GM21786 (cell line): Measurements from ENCODE around the gene DGKD.
"Not testable (repeated sequence)": the region's sequence is repeated elsewhere in the genome, so short reads cannot be mapped to it uniquely, and the experiment has no call there.

Source experiments
- ATAC-seq: cut with Tn5 transposase; IDR thresholded peaks from one replicate; pipeline ENCODE4 v1.9.1; 2021; ENCODE audit not compliant: unreplicated experiment

Gene DGKD

DNA sequence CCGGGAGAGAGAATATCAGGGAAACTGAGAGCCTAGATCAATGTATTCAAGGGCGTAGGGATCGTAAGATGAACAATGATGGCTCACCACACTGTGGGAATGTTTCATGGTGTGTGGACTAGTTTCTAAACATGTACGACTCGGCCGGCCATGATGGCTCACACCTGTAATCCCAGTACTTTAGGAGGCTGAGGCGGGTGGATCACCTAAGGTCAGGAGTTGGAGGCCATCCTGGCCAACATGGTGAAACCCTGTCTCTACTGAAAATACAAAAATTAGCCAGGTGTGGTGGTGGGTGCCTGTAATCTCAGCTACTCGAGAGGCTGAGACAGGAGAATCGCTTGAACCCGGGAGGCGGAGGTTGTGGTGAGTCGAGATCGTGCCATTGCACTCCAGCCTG is 18.2 kb upstream of the DGKD start:
- ATAC-seq: not testable (repeated sequence)

DNA sequence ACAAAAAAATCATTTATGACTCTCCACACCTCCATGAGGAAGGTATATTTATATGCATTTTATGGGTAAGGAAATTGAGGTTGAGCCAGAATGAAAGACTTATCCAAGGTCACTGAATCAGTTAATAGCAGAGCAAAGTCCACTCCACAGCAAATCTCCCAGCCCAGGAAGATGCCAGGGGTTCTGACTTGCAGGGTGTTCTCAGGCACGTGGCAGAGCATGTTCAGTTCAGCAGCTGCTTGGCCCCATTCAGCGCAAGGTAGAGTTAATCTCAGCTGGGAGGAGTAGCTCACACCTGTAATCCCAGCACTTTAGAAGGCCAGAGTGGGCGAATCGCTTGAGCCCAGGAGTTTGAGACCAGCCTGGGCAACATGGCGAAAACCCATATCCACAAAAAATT is 17.8 kb upstream of the DGKD start:
- ATAC-seq: no peak

DNA sequence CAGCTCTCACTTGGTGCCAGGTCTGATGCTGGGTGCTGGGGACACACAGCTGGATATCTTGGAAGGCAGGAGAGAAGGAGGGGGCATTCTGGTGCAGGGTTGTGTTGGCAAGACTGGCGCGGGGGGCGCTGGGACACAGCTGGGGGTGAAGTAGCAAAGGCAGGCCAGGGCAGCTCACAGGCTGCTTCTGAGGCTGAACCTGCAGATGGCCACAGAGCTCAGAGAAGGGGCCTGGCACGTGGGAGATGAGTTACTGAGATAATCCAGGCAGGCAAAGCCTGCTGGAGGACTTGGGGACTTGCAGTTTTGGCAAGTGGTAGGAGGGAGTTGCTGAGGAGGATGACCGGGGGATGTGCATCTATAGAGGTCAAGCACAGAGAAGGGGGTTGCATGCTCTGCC is 16.2 kb upstream of the DGKD start:
- ATAC-seq: no peak

DNA sequence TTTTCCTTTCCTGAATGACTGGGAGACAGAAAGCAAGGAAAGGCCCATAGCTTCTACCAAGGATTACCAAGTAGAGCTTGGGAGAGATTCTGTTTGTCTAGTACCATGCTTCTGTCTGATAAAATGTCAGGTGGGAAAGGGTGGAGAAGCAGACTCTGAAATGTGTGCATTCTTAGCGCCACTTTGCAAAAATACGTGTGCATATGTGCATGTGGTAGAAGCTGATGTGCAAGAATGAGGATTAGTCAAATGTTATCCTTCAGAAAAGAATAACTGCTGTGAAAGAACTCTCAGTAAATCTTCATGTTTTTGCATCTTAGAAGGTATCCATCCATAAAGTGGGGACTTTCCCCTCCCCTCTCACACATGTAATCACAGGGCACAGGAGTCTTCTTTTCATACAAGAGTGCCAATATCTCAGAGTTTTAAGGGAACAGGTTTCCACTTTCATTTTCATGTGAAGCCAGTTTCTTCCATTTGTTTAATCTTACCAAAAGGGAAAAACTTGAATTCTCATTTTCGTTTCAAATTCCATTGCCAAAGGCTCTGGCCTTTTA is 15.4 kb upstream of the DGKD start:
- ATAC-seq: no peak

DNA sequence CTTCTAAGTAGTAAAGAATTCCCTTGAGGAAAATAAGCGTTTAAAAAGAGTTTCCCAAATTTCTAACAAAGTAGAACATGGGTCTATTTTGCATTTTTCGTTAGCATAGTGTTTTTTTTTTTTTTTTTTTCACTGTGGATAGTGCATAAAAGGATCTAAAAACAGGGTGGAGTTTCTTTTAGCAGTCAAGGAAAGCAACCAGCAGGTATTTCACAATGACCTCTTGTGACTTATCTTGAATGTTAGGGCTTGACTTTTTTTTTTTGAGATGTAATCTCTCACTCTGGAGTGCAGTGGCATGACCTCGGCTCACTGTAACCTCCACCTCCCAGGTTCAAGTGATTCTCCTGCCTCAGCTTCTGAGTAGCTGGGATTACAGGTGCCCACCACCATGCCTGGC is 14.9 kb upstream of the DGKD start:
- no peak for ATAC-seq

DNA sequence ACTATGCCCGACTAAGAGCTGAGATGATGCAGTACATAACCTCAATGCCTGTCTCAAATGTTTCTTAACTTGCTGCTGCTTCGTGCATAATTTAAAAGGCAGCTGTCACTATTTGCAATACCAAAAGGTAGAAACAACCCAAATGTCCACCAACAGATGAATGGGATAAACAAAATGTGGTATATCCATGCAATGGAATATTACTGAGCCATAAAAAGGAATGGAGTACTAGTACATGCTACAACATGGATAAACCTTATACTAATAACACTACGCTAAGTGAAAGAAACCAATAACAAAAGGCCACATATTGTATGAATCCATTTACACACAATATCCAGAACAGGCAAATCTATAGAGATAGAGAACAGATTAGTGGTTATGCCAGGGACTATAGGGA is 13.0 kb upstream of the DGKD start:
- no peak for ATAC-seq

DNA sequence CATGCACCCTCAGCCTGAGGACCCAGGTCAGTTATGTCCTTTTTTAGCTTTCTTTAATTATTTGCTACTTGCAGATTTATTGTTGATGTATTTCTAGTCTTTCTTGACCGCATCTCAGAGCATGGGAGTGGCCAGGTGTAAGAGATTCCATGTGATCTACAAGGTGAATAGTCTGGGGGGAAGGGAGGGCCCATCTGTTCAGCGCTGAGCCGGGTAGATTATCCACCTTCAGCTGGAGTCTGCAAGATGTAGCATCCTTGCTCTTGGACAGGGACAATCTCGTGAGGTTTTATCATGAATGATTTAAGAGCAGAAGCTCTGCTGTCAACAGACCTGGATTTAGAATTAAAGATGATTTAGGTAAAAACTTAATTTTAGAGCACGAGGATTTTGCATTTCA is 12.0 kb upstream of the DGKD start:
- ATAC-seq: no peak

DNA sequence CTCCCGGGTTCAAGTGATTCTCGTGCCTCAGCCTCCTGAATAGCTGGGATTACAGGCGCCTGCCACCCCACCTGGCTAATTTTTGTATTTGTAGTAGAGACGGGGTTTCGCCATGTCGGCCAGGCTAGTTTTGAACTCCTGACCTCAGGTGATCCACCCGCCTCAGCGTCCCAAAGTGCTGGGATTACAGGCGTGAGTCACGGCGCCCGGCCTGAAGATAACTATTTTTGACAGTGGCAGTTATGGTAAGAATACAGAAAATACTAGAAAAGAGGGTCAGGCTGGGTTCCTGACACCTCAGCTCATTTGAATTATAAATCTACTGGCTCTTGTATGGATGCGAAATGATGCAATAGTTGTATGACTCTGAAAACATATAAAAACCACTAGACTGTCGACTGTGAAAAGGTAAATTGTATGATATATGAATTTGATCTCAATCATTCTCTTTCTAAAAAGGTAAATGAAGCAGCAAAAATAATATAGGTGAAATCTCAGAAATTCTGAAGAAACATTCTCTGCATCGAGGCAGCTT is 11.1 kb upstream of the DGKD start:
- no peak for ATAC-seq

DNA sequence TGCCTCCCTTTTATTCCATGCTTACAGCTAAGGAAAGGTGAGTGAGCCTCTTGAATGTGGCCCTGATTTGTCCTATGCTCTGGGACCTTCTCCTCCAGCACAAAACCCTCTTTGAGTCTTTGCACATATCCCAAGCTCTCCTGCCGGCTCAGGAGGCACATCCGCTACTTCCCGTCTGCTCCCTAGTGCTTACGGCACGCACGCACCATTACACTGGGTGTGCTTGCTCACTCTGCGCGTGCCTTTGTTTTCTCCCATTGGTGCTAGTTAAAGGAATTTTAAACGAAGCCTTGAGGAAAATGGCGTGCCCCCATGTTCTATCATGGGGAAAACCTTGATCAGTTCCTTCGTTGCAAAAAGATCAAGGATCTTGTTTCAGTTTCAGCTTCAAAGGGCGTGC is 7.9 kb upstream of the DGKD start:
- ATAC-seq: no peak

DNA sequence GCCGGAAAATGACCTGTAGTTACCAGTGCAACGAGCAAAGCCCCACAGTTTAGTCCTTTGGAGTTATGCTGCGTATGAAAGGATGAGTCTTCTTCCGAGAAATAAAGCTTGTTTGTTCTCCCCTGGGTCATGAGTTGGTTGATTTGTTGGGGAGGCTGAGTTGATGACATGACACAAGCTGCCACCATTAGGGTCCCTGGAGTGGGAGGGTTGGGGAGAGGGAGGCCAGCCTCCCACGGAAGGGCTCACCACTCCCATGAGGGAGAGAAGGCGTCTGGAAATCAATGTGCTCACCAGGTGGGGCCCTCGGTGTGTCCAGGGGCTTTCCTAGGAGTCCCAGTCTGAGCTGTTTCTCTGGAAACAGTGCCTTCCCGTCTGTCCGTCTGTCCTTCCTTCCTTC is 7.4 kb upstream of the DGKD start:
- no peak for ATAC-seq

DNA sequence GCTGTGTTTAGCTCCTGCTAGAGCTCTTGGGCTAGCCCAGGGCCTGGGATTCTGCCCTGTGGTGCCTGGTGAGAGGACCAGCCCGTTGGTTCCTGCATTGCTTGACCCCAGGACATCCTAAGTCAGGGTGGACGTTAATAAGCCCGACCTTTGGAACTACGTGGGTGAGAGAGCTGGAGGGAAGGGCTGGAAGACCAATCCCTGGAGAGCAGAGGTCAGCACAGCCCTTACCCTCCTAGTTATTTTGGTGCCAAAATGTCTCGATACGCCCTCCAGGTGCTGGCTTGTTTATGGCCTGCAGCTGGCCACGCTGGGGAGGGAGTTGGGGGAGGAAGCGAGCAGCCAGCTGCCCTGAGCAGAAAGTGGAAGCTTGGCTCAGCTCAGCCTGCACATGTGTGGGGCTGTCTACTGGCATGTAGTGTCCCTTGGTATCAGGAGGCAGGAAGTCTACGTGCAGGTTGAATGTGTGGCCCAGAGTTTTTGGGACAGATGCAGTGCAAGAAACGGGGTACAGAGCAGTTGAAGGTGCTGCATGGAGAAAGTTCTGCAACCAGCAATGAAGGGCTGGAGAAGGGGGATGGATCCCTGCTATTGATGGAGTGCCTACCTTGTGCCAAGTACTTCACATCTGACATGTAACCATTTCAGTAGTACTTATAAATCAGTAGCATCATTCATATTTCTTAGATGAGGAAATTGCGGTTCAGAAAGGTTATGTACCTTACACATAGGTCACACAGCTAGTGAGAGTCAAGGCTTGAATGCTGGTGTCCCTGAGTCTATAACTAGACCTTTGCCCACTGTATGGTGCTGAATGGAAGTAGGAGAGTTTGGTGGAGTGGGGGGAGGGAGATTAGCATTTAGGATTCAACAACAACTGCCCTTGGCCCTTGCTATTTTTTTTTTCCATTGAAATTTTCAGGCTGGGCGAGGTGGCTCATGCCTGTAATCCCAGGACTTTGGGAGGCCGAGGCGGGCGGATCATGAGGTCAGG is 5.0 kb upstream of the DGKD start:
- peak; percentile 67 for ATAC-seq

DNA sequence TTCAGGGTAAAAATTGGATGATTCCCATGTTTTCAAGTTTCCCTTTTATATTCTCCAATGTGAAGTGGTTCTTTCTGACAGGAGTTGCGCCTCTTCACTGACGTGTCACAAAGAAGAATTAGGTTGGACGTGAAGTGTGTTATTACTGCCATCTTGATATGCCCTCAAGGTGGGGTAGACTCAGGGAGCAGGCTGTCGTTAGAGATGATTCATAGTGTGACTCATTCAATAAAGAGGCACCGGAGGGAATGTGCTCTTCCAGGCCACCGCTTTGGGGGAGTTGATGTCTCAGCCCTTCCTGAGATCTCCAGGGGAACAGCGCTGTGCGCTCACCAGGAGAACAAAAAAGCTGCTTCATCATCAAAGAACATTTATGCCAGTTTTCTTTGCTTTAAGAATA is 3.6 kb upstream of the DGKD start:
- ATAC-seq: no peak

DNA sequence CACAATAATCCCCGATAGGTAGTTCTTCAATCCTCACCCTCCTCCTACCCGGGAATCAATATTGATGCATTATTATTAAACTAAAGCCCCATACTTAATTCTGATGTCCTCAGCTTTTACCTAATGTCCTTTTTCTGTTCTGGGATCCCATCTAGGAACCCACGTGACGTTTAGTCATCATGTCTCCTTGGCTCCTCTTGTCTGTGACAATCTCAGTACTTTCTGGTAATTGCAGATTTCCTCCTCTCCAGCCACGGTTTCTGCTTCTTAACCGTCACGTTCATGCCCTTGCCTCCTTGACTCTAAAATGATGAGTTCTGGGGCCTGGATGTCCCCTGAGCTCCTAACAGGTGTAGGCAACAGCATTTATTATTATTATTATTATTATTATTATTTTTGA is 2.9 kb upstream of the DGKD start:
- ATAC-seq: no peak

DNA sequence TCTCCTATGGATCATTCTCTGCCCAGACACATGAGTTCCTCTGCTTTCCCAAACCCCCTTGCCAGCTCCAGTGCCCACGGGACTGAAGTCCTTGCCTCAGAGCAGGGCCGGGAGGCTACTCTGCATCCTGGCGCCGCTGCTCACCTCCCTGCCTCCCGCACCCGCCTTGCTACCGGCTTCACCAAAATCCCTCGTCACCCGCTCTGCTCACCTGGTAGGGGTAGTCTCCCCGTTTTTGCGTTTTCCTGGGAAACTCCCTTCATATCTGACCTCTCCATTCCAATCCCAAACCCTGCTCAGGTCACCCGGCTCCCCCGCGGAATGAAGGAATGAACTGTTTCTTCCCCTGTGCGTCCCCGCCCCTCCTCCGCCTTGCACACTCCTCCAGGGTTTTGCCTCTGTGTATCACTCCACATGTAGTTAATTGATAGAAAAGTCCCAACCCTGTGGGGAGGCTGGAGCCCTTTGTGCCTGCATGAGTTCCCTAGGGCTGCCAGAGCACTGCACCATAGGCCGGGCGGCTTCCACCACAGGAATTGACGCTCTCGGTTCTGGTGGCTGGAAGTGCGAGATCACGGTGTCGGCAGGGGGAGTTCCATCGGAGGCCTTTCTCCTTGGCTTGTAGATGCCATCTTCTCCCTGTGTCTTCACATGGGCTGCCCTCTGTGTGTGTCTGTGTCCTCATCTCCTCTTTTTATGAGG is 2.0 kb upstream of the DGKD start:
- no peak for ATAC-seq

DNA sequence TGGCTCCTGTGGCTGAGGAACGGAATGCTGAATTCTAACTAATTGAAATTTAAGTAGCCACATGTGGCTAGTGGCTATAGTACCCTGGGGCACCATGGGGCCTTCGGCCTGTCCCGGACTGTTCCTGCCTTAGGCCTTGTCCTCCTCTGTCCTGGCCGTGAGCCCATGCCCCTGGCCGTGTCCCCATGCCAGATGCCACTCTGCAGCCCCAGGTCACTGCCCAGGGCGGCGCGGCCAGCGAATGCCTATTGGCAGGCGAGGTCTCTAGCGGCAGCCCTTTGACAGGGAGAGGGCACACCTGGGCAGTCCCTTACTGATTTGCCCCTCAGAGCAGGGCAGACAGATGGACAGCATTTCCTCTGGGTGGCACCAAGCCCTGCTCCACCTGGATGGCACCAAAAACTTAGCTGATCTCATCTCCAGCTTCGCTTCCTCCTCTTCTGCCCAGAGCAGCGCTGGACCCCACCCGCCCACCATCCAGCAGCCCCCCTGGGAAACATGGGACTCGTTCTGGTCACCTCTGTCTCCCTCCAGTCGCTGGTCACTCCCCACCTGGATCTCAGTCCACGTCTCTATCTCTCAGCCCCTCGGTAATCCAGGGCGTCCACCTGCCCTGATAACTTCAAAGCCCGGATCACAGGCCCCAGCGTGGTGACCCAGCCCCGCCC is 1.1 kb upstream of the DGKD start:
- no peak for ATAC-seq

DNA sequence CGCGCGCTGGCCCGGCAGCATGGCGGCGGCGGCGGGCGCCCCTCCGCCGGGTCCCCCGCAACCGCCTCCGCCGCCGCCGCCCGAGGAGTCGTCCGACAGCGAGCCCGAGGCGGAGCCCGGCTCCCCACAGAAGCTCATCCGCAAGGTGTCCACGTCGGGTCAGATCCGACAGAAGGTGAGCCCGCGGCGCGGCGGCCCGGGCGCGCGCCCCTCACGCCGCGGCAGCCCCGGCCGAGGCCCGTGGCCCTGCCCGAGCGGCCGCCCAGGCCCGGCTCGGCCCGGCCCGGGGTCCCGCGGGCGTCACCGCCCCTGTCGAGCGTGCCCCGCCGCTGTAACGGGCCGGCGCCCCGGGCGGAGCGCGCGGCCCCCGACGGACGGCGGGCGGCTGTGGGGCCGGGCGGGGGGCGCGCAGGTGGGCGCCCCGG is 218 bp downstream of the DGKD start:
- peak; percentile 25 for ATAC-seq

DNA sequence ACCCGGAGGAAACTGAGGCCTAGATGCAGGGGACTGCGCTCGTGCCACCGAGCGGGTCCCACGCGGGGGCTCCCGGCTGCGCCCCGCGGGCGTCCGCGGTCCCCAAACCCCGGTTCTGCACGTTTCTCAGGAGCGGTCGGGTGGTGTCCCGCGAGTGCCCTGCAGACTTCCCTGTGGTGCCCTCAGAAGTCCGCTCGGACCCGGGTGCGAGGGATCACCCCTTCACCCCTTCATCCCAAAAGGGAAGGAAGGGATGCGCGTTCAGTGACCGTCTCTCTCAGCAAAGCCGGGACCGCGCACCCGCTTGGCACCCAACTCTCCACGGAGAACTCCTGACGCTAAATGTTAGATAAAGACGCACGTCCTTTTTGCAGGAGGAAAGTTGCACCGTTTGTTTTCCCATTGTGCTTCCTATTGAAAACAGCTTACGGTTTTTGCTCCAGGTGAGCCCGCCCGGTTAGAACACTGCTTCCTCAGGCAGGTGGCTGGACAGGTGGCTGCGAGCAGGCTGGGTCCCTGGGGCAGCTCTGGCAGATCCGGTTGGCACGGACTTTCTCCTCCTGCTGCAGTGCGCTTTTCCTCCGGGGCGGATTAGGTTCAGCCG is 779 bp downstream of the DGKD start:
- ATAC-seq: no peak

DNA sequence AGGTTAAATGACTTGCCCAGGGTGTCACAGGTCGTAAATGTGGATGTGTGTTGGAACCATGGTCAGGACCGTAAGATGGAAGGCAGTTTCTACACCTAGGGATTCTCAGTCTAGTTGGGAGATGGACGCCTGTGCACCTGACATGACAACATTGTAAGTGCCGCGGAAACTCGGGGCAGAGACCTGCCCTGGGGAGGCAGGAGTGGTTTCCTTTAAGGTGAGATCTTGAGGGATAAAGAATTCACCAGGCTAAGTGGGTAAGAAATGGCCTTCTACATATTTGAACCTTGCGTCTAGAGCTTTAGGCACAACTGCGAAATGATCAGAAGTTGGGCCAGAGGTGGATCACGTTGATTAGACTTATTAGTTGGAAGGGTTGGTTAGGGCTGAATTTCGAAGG is 1.6 kb downstream of the DGKD start:
- ATAC-seq: no peak

DNA sequence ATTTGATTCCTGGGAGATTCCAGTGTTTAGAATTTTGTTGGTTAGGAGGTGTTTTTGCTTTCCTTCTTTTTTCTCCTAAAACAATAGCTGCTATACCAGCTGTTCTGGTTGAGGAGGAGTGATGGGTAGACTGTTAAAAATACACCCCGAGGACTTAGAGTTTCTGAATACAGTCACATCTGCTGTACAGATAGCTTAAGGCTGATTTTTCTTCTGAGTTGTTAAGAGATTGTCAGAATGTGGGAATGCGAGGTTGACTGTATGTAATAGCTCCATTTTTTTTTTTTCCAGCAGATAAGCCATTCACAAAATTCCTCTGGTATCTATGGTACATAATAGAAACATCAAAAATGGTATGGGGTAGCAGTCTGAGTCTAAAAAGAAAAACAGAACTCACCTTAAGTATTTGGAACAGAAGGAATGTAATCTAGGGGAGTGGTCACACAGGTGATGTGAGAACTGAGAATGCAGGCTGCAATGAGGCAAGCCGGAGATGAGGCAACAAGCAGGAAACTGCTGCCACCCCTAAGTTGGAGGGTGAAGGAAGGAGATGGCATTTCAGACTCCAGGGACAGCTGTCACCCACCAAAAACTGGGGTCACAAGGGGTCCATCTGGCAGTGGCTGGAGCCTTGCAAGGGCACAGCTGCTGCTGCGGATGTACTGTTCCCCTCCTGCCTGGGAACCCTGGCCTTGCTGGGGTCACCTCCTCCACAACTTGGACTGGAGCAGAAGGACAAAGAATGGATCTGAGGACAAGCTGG is 2.4 kb downstream of the DGKD start:
- no peak for ATAC-seq

DNA sequence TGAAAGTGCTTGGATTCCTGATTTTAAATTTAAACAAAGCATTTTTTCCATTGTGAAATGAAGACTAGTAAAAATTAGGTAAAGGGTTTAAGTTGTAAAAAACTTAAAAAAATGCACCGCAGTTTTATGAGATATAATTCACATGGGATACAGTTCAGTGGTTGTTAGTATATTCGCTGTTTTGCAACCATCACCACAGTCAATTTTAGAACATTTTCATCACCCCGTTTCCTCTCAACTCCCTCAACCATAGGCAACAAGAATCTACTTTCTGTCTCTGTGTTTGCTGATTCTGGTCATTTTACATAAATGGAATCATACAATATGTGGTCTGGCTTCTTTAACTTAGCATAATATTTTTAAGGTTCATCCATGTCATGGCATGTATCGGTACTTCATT is 4.0 kb downstream of the DGKD start:
- ATAC-seq: no peak
